Calu3 (cell line): Measurements from ENCODE around the gene RNF157. TPM values are rescaled to one million over a fixed set of nuclear protein-coding genes. Genes with fewer than 3 reads are reported as not detected.
"Not testable (repeated sequence)": the region's sequence is repeated elsewhere in the genome, so short reads cannot be mapped to it uniquely, and the experiment has no call there.

ENCODE experiments used
- BruUV-seq: library from RNA; stranded (reverse); fragments of 400-500 nt; replicated peaks from 2 replicates; lab custom pipeline; 2021; lab: Mats Ljungman, UMichigan
- CTCF ChIA-PET: fragments of 300-600 bp; sonication (Branson Sonifier 250); formaldehyde crosslinking; loops from one replicate; lab custom pipeline; 2022; ENCODE audit warnings: antibody characterized with exemption; lab: Charles Lee
- DNase-seq: peaks from one replicate; pipeline ENCODE4 v3.0.0; 2022
- H3K27ac Mint-ChIP-seq: one replicate; pipeline ENCODE4 v1.8.0; 2022; ENCODE audit warnings: mixed read lengths; ENCODE audit not compliant: unreplicated experiment
- H3K27me3 Mint-ChIP-seq: one replicate; pipeline ENCODE4 v1.8.0; 2022; ENCODE audit warnings: mixed read lengths; ENCODE audit not compliant: unreplicated experiment
- H3K36me3 Mint-ChIP-seq: one replicate; pipeline ENCODE4 v1.8.0; 2022; ENCODE audit warnings: mild to moderate bottlenecking, moderate library complexity, mixed read lengths; ENCODE audit not compliant: insufficient read depth, unreplicated experiment
- H3K4me1 Mint-ChIP-seq: one replicate; pipeline ENCODE4 v1.8.0; 2022; ENCODE audit warnings: mild to moderate bottlenecking, low read depth, mixed read lengths; ENCODE audit not compliant: unreplicated experiment
- H3K4me3 Mint-ChIP-seq: one replicate; pipeline ENCODE4 v1.8.0; 2022; ENCODE audit warnings: mild to moderate bottlenecking, low read depth, moderate library complexity, mixed read lengths; ENCODE audit not compliant: unreplicated experiment
- H3K9me3 Mint-ChIP-seq: one replicate; pipeline ENCODE4 v1.8.0; 2022; ENCODE audit warnings: low read depth, mixed read lengths; ENCODE audit not compliant: unreplicated experiment
- intact Hi-C: fragments of 100-400 bp; cut with micrococcal nuclease; formaldehyde crosslinking; loops from one replicate; pipeline ENCODE4 v1.10.0; 2022; ENCODE audit not compliant: unreplicated experiment
- total RNA-seq: library from RNA; stranded (reverse); gene quantifications from 2 replicates; pipeline ENCODE4 v1.2.3, GENCODE V29; 2022
- TF ChIP-seq, protein P1 (sequence below): fragments of 200-600 bp; IDR thresholded peaks from one replicate; pipeline ENCODE4 v1.8.0; 2022; ENCODE audit warnings: antibody characterized with exemption; ENCODE audit not compliant: unreplicated experiment

The RNF157 gene
- total RNA-seq, 1 experiment from 2014 or later, result 17.6 TPM

DNA sequence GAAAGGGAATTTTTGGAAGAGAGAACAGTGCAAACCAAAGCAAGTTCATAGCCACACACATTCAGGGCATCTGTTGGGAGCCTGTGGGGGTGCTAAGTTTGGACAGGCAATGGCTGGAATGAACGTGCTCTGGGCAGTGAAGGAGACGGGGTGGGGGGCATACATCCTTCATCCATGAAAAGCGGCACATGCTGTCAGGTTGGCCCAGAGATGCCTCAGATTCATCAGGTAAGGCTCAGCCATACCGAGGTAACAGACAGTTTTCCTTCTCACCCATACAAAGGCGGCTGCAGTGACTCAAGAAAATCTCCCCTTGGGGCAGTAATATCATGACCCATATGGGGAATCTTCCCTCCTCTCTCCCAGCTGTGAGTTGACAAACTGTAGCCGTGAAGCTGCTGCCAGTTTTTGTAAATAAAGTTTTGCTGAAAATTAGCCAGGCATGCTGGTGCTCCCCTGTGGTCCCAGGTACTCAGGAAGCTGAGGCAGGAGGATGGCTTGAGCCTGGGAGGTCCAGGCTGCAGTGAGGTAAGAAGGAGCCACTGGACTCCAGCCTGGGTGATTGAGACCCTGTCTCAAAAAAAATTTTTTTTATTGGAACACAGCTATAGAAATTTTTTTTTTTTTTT, 15.6 kb upstream of the RNF157 start:
- H3K27me3 Mint-ChIP-seq, result no peaks in the 10 kb centered on the region
- H3K36me3 Mint-ChIP-seq, result peaks cover 4% of the 10 kb centered on the region
- H3K4me1 Mint-ChIP-seq, result peaks cover 37% of the 10 kb centered on the region
- no peak for DNase-seq
- intact Hi-C loops, result no loop called here
- BruUV-seq, result no TSS peak
- no peaks in the 10 kb centered on the region for H3K9me3 Mint-ChIP-seq
- H3K4me3 Mint-ChIP-seq, result no peak overlapping the region
- TF ChIP-seq, protein P1, sequence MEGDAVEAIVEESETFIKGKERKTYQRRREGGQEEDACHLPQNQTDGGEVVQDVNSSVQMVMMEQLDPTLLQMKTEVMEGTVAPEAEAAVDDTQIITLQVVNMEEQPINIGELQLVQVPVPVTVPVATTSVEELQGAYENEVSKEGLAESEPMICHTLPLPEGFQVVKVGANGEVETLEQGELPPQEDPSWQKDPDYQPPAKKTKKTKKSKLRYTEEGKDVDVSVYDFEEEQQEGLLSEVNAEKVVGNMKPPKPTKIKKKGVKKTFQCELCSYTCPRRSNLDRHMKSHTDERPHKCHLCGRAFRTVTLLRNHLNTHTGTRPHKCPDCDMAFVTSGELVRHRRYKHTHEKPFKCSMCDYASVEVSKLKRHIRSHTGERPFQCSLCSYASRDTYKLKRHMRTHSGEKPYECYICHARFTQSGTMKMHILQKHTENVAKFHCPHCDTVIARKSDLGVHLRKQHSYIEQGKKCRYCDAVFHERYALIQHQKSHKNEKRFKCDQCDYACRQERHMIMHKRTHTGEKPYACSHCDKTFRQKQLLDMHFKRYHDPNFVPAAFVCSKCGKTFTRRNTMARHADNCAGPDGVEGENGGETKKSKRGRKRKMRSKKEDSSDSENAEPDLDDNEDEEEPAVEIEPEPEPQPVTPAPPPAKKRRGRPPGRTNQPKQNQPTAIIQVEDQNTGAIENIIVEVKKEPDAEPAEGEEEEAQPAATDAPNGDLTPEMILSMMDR, result no peak
- CTCF ChIA-PET, result no interaction called here
- no peak overlapping the region for H3K27ac Mint-ChIP-seq

DNA sequence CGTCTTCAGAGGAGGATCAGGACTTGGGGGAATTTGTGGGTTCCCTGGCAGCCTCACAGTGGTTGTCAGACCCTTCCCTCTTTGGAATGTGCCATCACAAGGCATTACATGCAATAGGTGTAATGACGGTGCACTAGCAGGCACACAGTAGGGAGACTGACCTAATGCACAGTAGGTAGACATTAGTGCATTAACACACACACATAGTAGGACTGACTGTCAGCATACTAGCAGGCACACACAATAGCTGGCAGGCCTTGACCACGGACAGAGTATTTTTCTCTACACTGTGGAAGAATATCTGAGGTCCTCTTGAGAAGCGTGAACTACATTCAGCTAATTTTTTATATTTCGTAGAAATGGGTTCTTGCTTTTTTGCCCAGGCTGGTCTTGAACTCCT, 14.0 kb upstream of the RNF157 start:
- DNase-seq, result no peak
- CTCF ChIA-PET, result interaction anchor here (0.9 kb wide), 1 partner anchor 11 kb away, joined by 3 read pairs; no protein-coding TSS in a partner anchor

DNA sequence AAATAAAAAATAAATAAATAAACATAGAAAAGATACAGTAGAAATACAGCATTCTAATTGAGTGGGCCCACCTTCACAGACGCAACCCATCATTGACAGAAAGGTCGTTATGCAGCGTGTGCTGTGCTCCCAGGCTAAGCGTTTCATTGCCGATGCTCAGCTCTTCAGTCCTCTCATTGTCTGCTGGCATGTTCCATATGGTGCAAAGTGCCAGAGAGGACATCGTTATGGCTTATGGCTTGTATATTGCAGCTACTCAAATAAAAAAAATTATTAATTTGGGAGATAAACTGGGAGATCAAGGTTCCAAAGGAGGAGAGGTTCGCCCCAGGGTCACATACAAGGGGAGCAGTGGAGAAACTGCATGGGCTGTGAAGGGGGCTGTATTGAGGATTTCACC, 13.5 kb upstream of the RNF157 start:
- H3K4me1 Mint-ChIP-seq, result peaks cover 22% of the 10 kb centered on the region

More for the DNA sequence above, 14.0 kb upstream of the RNF157 start:
- Mint-ChIP-seq H3K36me3 (peaks cover 3% of the 10 kb centered on the region), H3K27me3 (no peaks in the 10 kb centered on the region), H3K27ac (no peak overlapping the region), H3K9me3 (no peaks in the 10 kb centered on the region), H3K4me3 (no peak overlapping the region), H3K4me1 (peaks cover 26% of the 10 kb centered on the region)
- intact Hi-C loops, result no loop called here
- no TSS peak for BruUV-seq
- TF ChIP-seq, protein P1, result no peak

DNA sequence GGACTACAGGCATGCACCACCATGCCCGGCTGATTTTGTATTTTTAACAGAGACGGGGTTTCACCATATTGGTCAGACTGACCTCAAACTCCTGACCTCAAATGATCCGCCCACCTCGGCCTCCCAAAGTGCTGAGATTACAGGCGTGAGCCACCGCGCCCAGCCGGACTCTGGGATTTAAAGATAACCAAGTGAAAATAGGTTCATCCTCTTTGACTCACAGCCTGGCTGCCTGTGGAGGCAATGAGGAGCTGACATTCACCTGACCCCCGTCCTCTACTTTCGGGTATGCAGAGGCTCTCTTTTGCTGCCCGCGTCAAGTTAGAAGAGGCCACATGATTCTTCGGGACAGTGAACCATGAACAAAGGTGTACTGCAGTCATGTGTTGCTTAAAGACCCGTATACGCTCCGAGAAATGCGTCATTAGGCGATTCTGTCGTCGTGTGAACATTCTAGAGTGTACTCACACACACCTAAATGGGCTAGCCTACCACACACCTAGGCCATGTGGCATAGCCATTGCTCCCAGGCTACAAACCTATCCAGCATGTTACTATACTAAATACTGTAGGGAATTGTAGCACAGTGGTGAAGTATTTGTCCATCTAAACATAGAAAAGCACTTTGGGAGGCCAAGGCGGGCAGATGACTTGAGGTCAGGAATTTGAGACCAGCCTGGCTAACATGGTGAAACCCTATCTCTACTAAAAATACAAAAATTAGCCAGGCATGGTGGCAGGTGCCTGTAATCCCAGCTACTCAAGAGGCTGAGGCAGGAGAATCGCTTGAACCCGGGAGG, 12.9 kb upstream of the RNF157 start:
- CTCF ChIA-PET, result interaction anchor here (0.6 to 1.5 kb wide), 2 partner anchors 10 to 368 kb away, joined by 3 to 5 read pairs; no protein-coding TSS in a partner anchor
- H3K4me3 Mint-ChIP-seq, H3K9me3 Mint-ChIP-seq, H3K36me3 Mint-ChIP-seq, intact Hi-C loops, DNase-seq, H3K27me3 Mint-ChIP-seq, BruUV-seq: not testable (repeated sequence)
- peaks cover 23% of the 10 kb centered on the region for H3K4me1 Mint-ChIP-seq
- peak overlapping the region; percentile 76 for H3K27ac Mint-ChIP-seq

More for the DNA sequence above, 13.5 kb upstream of the RNF157 start:
- intact Hi-C loops, result no loop called here
- Mint-ChIP-seq H3K9me3 (no peaks in the 10 kb centered on the region), H3K36me3 (no peaks in the 10 kb centered on the region), H3K27ac (no peak overlapping the region), H3K4me3 (no peak overlapping the region), H3K27me3 (no peaks in the 10 kb centered on the region)
- TF ChIP-seq, protein P1, result no peak
- DNase-seq, result no peak
- no TSS peak for BruUV-seq
- CTCF ChIA-PET, result no interaction called here
